Inflammatory macrophage treated with lipopolysaccharide for 1 hour (primary cell): ENCODE data around the gene B3GNT8.
A peak's percentile ranks its signal among the peaks of the same experiment; 100 is the strongest.
"Not testable (repeated sequence)": the region's sequence is repeated elsewhere in the genome, so short reads cannot be mapped to it uniquely, and the experiment has no call there.

Source experiments
- DNase-seq, 2 donors: peaks; one replicate each; pipeline ENCODE4 v3.0.0-alpha.2; 2020 to 2022

Gene B3GNT8

GRCh38 chr19:41435936-41436673, 8.9 kb upstream of the B3GNT8 start:
- DNase-seq, result no peak

- not testable (repeated sequence) for DNase-seq
These were observed 8.2 kb upstream of the B3GNT8 start for GRCh38 chr19:41435376-41435775.

DNA sequence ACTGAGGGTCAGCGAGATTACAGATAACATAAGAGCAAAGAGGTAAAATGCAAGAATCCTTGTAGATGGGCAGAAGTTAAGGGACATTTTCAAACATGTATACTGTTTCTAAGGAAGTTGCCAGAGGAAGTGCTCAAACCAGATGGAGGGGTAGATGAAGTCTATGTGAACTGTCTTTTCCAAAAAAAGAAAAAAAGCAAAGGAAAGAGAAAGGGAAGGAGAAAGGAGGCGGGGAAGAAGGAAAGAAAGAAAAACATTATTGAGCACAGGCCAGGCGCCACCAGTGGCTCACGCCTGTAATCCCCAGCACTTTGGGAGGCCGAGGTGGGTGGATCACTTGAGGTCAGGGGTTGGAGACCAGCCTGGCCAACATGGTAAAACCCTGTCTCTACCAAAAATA, 7.3 kb upstream of the B3GNT8 start:
- no peak for DNase-seq

- no peak for DNase-seq
These were observed 6.0 kb upstream of the B3GNT8 start for GRCh38 chr19:41433171-41433570.

DNA sequence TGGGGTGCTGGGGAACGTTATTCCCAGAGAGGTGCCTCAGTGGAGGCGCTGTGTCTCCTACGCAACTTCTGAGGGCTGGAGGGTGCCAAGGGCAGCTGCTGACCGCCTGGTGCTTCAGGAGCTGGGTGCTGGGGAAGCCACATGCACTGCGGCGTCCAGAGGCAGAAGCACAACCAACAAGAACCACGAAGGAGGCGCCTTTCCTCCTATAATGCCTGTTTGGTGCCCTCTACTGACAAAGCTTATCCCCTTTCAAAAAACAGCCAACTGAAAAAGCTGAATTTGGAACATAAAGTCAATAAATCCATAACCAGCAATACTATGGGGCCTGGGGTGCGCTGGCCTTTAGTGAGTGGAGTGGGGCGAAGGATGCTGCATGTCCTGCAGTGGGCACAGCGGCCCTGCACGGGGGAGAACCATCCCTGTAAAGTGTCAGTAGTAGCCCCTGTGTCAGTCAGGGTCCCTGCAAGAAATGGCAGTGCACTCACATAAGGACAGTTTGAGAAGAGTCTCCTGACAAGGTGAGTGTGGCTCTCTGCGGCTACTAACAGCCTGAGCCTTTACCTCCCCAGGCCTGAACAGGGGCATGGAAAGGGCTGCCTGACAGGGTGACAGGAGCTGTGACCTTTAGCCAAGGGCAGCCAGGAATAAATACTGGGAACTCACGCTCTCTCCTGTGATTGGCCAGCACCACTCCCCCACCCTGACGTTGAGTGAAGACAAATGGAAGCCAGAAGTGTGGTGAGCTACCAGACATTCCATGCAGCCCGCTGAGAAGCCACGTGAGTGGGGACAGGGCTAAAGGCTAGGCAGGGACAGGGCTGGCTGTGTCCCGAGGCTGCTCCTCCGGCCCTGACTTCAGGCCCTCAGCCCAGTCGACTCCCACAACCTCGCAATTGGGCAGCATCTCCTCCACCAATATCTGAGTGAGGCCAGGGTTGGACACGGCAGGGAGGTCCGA, 4.5 kb upstream of the B3GNT8 start:
- peak; percentile 62 to 75 for DNase-seq

DNA sequence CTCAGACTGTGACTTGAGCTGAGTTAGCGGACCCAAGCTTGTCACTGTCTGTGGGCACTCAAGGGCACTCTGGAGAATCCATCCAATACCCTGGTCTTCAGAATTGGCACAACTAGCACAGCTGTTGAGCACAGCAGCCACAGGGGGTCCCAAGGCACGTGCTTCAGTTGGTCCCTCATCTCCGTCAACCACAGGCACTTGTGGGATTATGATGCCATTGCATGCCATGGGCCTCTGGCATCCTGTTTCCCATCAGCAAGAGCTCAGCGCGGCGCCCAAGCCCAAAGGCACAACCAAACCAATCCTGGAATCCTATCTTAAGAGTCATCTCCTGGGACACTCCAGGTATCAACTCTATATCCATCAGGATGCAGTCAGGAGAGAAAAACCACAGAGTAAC, 3.7 kb upstream of the B3GNT8 start:
- no peak for DNase-seq

- no peak for DNase-seq
These were observed 1.3 kb upstream of the B3GNT8 start for GRCh38 chr19:41428481-41428859.

DNA sequence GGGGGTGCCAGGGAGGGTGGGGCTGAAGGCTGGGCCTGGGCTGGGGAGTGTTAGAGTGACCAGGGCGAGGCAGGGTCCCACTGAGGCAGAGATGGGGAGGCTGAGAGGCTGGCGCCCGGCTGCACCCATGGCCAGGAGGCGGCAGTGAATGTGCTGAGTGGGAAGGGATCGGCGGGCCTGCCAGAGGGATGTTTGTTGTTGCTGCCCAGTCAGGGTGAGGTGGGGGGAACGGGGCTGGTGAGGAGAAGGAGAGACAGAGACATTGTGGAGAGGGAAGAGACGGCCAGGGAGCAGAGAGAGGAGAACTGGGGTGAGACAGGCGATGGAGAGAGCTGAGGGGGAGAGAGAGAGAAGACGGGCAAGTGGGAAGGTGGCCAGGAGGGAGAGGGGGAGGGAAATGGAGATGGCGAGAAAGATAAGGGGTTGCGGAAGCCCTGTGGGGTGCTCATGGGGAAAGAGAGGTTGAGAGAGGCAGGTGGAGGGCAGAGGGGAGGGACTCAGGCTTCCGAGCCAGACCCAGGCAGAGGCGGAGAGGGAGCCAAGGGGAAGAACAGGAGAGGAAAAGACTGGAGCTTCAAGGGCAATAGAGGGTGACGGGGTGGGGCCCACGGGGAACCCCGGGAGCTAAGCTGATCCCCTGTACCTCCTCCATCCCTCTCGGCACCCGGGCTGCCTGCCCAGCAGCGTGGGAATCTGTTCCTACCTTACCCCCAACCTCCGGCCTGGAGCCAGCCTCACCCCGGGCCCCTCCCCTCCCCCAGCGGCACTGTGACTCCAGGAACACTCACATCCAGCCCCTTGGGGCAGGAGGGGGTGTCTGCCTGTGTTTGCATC, 690 bp upstream of the B3GNT8 start:
- DNase-seq, result no peak

DNA sequence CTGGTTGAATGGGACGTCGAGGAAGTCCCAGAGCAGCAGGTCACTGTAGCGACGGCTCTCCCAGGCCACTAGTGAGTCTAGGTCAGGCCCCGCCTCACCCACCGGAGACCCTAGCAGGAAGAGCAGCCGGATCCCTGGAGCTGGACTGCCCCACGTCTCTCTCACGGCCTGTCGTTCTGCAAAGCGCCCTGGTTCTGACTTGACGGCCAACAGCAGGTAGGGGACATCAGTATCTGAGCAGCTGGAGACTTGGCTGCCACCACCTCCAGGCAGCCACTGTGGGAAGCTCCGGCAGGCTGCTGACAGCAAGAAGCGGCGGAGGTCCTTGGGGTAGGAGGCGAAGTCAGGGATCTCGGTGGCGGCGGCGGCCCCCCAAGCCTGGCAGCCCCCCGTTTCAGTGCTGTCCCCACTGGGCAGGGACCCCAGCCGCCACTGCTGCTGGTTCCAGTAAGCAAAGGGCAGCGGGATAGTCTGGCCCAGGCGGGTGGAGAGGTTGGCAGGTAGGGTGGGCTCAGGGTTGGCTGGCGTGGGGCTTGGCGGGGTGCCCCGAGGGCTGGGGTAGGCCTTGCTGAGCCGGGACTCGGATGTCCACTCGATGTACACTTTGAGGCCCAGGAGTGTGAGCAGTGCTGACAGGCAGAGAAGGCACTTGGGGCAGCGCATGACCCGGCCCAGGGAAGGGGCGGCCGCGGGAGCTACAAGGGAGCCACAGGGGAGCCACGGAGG, 895 bp downstream of the B3GNT8 start:
- DNase-seq, result no peak

DNA sequence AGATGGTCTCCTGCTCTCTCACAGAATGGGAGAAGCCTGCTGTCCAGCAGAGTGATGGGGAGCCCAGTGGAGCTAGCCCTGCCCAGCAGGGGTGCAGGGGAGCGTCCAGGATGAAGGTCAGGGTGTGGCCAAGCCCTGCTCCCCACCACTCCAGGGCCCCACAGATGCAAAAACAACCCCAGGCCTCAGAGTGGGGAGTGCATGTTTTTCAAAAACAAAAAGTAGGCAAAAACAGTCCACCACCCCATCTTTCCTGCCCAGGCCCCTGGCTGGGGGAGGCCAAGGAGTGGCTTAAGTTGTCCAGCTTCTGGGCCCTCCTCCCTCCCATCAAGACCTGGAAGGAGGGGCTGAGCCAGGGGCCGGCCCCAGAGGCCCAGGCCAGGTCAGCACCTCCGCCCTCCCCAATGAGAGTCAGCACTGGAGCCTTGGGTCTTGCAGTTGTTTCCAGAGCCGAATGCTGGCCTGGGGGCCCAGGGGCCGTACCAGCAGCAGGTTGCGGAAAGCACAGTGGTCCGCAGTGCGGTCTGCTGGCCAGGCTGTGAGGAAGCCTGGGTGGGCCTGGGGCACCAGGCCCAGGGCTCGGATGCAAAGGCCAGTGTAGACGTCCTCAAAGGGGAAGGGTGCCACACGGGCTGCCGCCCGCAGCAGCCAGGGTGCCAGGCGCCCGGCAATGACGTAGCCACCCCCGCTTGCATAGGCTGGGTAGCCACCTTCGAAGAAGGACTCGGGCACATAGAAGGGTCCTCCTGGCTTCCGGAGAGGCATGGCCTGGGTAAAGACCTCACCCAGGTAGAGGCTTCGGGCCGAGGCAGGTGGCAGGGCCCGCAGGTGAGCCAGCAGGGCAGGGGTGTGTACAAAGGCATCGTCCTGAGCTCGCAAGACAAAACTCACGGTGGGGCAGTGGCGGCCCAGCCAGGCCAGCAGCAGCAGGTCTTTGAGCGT, 1.7 kb downstream of the B3GNT8 start:
- no peak for DNase-seq

- DNase-seq, result no peak
These were observed 2.6 kb downstream of the B3GNT8 start for GRCh38 chr19:41424335-41425173.

DNA sequence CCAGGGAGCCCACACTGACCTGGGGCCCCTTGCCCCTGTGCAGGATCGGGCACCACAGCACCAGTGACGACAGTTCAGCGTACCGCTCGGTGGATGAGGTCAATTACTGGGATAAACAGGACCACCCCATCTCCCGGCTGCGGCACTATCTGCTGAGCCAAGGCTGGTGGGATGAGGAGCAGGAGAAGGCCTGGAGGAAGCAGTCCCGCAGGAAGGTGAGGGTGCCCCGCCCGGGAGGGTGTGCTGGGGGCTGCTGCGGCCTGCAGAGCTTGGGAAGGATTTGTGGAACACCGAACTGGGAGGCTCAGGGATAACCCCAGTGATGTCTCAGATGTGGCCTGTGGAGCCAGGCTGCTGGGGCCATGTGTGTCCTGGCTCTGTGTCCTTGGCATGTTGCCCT, 4.2 kb downstream of the B3GNT8 start:
- DNase-seq, result no peak

GRCh38 chr19:41422456-41422855, 4.7 kb downstream of the B3GNT8 start:
- DNase-seq, result no peak

DNA sequence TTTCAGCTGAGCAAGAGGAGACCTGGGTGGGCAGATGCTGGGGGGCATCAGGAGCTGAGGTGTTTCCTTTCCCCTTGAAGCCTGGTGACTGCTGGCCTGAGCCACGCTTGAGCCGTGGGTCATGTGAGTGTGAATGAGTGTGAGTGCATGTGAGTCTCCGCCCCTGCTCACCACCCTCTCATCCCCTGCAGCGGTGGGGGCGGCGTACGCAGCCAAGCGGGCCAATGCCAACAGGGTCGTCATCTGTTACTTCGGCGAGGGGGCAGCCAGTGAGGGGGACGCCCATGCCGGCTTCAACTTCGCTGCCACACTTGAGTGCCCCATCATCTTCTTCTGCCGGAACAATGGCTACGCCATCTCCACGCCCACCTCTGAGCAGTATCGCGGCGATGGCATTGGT, 5.2 kb downstream of the B3GNT8 start:
- DNase-seq, result no peak

GRCh38 chr19:41421314-41421713, 5.9 kb downstream of the B3GNT8 start:
- no peak for DNase-seq

GRCh38 chr19:41420101-41420880, 6.9 kb downstream of the B3GNT8 start:
- peak; percentile 75 to 80 for DNase-seq

DNA sequence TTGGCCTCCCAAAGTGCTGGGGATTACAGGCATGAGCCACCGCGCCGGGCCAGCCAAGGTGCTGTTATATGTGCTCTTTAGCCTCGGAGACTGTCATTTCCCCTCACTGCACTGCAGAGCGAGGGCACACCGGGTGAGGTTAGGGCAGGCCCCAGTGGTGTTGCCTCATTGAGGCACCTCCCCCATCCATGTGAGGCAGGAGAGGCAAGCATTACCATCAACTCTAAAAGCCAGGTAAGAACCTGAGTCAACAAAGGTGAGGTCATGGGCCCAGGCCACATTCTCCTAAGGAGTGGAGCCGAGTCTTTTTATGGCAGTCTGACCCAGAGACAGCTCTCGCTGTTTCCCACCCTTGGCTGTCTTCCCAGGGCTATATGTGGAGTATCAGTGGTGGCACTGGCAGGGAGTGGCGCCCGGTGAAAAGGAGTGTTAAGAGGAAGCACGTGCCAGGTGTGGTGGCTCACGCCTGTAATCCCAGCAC, 10.9 kb downstream of the B3GNT8 start:
- no peak for DNase-seq

- DNase-seq, result no peak
These were observed 12.0 kb downstream of the B3GNT8 start for GRCh38 chr19:41415154-41415571.

DNA sequence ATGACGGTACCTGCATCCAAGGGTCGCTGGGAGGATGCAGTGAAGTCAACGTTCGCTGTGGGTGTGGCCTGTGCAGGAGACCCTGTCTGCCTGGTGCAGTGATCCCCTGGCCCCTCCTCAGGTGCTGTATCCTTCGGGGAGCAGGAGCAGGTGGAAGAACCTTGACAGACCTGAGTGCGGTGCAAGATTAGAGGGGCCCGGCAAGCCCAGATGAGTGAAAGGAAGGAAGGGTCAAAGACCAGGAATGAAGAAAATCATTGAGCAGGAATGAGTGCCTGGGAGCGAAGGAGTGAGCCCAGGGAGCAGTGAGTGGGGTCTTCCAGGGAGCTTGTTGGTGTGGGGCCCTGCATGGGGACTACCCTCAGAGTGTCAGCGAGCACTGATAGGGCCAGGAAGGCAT, 12.7 kb downstream of the B3GNT8 start:
- DNase-seq, result no peak
